Urothelium cell line (cell line): ENCODE results near the gene MAP6.

Source experiments
- DNase-seq: peaks from one replicate; pipeline ENCODE4 v3.0.0; 2011; ENCODE audit warnings: low spot score, mixed read lengths
- FAIRE-seq: peaks from 2 replicates; lab custom pipeline; 2011; peaks lifted over from hg19 to GRCh38; lab: Jason Lieb, UNC

MAP6 gene

DNA sequence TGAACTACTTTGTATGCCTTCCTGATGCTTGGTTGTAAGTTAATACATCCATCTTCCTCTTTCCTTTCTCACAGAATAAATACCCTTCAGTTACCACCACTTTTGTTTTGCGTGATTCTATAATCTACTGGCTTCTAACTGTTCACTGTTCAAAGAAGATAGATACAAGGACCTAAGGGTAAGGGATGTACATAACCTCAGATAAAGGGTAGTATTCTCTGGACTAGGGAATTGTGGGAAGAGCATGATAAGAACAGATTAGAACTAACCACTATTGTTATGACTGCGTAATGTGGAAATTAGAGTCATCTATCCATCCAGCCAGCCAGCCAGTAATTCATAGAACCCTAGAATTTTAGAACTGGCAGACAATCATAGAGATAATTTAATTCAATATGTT lies 36.4 kb downstream of the MAP6 start:
- DNase-seq, result no peak
- FAIRE-seq, result no peak

DNA sequence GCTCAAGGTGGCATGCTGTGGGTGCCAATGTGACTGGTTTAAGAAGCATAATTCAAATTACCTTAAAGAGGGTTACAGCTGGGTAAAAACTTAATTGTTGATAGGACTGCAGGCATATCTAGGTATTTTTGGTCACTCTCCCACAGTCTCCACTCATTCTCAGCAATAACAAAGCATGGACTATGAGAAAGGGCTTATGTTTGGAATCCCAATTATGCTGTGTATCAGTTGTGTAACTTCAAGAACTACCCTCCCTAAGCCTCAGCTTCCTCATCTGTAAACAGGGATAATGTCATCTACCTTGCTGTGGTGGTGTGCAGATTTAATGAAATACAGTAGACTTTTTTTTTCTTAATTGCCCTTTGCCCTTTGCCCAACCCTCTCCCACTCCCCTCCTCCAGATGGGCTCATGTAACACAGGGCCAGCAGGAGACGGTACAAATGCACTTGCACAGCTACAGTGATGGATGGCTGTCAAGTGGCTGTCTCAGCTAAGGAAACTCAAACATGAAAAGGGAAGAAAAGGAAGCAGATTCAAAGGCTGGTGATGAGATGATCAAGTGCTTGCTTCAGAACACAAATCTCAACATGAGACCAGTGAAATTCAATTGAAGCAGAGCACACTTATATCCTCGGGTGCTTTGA lies 37.6 kb downstream of the MAP6 start:
- FAIRE-seq, result no peak
- no peak for DNase-seq

DNA sequence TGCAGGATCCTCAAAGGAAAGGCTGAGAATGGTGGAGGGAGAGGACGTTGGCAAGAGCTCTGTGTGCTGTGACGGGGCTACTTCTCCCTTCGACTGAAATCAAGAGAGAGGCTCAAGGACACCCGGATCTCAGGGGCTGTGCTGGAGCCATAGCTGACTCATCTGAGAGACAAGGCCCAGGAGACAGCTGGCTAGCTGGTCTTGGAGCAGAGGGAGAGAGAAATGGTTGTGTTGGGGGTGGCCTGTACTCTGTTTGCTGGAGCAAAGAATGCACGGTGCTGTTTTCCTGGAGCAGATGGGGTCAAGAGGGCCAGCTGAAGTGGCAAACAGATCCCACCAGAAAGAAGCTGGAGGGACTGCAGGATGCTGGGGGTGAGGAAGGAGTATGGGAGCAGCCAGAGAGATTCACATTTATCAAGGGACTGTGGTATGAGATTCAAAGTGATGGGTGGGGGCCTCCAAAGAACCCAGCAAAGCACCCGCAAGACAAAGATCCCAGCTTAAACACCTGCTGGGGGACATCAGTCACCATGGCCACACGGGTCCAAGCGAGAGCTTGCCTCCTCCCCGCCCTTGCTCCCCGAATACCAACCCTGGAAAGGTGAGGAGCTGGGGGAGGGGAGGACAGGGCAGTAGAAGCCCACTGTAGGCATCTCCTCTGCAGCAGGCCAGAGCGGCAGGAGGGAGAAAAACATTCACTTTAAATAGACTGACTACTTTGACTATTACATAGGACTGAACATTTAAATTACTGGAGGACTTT lies 40.8 kb downstream of the MAP6 start:
- DNase-seq, result no peak
- no peak for FAIRE-seq

DNA sequence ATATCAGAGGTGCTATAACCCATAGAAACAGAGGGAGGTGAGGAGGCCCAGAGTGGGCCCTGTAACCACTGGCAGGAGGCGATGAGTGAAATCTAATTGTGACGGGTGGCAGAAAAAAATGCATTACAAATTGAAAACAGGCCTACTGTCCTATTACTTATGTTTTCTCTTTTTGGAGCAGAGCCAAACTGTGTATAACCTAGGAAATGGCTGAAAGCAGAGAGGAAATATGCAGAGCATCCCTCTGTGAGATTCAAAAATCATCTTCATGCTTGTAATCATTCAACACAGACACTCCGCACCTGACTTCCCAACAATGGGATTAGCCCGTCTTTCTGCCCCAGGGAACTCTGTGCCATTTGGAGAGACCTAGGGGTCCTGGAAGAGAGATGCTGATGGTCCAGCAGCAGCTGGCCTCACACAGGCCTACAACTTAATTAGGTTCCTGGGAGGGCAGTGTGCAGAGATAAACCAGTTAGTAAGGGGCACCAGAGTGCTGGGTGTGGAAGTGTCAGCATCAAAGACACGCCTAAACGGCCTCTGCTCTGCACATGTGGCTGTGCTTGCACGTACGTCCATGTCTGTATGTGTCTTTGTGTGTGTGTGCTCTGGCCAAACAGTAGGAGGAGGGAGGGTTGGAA lies 41.8 kb downstream of the MAP6 start:
- DNase-seq (no peak), FAIRE-seq (no peak)

DNA sequence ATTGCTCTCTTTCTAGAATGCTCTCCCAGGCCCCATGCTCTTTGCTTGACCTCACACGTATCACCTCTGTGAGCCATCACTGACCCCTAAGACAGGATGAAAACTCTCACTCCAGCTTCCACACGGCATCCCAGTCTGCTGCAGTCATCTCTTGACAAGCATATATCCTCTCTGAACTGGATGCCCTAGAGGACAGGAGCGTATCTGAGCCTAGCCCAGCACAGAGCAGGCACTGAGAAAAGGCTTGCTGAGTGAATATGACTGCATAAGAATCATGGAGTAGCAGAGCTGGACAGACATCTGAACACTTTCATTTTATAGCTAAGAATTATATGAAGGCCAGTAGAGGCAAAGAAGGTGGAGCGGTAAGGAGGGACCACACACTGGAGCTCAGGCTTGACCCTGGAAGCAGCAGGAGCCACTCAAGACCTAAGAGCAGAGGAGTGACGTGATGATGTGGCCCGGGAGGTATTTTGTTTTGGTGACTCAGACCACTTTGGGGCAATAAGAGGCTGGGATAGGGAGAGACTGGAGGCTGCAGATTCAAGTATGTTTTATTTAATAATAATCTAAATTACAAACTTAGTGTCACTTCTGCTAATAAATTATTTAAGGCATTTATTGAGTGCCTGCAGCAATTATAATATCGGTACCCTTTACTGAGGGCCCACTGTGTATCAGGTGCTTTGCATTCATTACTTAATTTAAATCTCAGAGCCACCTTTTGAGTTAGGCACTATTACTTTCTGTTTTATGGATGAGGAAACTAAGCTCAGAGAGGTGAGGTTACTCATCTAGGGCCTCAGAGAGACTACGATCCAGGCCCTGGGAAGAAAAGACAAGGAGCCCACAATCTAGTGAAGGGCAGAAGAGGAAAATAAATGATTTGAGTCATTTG lies 42.6 kb downstream of the MAP6 start:
- FAIRE-seq, result peak; percentile 62
- peak; percentile 82 for DNase-seq

DNA sequence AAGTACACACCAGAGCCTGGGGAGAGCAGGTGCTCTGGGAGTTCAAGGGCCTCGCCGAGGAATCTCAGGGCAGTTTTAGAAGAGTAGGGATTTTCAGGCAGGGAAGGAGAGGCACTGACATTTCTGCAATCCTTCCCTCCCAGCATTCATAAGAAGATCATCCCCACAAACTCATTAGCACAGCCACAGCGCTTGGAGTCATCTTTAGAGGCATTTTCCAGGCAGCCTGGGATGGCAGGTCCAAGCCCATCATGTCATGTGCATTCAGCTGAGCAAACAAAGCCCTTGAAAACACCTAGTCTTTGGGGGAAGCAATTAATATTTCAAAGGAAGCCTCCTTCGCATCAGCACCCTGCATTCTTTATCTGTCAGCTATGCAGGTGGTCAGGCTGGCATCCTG lies 43.8 kb downstream of the MAP6 start:
- no peak for DNase-seq
- no peak for FAIRE-seq

DNA sequence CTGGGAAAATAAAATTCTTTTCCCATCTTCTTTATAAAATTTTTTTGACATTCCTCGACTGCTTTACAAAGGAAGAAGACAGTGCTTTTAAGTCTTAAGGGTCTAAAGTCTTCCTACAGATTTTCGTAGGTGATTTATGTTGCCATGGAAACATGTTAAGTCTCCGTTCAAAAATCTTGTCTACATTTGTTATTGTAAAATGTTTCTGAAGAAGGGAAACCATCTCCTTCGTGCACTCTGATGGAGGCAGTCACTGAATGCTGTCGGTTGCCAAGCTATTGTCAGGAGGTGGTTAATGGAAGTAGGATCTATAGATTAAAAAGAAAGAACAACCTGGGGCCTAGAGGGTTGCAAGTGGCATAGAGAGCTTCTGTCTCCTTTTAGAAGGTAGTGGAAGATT lies 52.6 kb downstream of the MAP6 start:
- no peak for DNase-seq

DNA sequence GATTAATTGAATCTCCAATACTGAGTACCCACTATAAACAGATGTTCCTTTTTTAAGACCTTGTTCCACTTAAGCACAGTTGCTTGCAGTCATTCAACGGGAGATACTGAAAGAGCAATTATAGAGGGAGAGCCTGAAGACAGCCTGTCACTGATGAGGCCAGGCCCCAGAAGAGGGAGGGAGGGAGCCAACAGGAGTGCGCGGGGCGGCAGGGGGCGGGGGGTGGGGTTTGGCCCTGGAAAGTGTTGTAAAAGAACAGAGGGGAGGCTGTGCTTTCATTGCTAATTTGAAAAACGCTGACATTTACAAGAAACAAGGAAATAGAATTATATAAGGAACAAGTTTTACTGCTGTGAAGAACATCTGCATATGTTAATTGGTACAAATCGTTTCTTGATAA lies 53.1 kb downstream of the MAP6 start:
- FAIRE-seq (no peak), DNase-seq (no peak)

More for the DNA sequence above, 52.6 kb downstream of the MAP6 start:
- no peak for FAIRE-seq

DNA sequence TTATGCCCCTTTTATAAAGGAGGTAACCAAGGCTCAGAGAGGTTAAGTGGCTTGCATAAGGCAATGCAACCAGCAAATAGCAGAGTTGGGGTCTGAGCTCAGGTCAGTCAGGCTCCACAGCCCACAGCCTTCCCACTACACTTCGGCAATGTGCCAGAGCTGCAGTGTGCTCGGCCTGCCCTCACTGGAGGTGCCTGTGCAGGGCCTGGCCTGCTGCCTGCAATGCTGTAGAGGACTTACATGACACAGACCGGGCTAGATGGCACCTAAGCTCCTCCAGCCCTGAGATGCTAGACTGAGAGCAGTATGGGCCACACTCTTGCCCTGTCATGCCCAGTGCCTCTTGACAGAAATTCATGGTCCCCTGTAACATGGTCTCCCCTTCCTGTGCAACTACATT lies 57.0 kb downstream of the MAP6 start:
- DNase-seq (no peak), FAIRE-seq (no peak)

DNA sequence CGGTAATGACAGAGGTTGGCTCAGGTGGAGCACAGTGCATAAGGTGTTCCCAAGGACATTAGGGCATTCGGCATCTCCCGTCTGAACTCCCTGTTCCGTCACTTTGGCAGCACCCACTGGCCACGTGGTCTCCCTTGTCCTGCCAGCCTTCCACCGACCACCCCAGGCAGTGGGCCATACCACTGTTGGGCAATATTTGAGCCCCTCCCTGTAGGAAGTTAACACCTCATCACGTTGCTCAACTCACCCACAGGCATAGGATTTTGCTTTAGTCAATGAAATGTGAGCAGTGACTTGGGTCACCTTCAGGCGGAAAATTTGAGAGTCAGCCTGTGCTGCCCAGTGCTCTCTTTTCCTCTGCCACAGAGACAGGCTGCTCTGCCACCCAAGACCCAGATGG lies 62.7 kb downstream of the MAP6 start:
- no peak for FAIRE-seq
- DNase-seq, result no peak

DNA sequence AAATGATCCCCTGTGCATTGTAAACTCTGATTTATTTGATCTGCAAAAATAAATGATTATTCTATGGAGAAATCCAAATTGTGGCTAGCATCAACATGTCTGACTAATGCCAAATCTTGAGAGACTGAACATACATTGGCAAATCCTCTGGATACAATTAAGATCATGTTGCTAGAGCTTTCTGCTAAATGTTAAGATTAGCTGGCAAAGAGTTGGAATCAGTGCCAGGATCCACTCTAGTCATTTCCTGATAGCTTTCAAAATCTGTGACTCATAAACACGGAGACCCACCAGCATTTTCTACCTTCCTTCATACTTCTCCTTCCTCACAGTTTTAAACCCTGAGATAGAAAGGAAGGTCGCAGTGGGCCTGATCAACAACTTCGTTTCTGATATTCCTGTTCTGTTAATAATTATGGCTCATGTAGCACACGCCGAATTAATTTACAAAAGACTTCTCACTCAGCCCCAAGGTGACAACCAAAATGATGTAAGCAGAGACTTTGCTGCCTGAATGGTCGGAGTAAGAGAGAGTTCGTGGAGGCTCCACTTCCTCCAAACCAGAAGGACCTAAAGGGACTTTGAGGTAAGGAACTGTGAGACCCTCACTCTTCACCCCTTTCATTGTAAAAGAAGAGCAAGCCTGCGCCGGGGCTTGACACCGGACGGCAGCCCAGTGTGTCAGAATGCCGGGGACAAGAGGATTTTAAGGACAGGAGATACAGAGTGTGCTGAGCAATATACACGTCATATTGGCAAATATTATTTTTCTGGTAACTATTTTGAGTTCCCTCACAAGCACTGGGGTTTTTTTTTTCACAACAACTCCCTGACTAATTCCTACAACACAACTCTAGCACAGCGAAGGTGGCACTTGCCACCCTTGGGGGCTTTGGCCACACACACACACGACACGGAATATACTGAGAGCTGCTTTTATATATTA lies 64.8 kb downstream of the MAP6 start:
- DNase-seq (peak; percentile 52), FAIRE-seq (no peak)

DNA sequence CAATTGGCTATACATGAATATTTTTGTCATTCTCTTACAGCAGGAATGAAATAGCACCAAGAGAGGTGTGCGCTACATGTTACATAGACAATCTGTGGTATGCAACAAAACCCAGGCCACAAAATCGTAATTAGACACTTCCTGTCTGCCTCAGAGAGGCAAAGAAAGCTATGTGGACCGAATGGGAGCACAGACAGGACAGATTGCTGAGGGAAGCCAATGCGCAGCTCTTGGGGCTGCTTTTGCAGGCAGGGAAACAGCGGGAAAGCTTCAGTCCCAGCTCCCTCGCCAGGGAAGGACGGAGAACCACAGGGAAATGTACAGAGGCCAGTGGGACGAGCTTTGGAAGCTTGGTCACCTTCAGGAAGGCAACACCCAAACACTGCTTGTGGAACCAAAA lies 65.9 kb downstream of the MAP6 start:
- peak; percentile 77 for FAIRE-seq
- peak; percentile 44 for DNase-seq

DNA sequence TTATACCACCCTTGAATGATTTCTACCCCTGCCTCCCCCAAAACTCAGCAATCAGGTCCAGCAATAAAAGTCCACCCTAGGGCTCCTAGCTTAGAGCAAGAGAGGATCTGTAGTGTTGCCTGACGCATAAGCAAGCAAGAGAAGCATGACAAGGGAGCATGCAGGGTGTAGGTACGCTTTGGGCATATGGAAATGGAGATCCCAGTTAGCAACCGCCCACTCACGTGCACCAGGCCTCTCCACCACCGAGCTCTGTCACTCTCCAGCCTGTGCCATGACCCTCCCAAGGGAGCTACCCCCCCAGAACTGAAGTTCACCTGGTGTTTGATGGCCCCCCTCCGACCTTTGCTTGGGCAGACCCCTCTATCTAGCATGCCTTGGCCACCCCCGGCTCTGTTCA lies 67.3 kb downstream of the MAP6 start:
- FAIRE-seq, result no peak

DNA sequence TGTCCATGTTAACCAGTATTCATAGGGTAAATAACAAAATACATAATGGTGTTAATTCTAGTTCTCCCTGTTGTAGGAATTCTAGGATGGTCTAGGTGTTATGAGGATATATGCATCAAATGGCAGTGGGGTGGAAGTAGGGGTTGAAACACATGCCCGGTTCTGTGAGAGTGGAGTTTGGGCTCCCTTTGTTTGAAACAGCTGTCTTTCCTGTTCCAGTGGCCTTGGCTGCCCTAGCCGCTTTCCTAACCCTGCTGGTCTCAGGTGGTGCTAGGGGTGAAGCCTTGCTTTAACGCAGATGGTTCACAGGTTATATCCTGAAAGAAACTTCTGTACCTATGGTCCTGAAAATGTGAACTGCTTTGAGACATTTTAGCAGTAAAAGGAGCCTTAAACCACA lies 68.5 kb downstream of the MAP6 start:
- DNase-seq, result no peak
- FAIRE-seq, result no peak

More for the DNA sequence above, 67.3 kb downstream of the MAP6 start:
- DNase-seq, result no peak

DNA sequence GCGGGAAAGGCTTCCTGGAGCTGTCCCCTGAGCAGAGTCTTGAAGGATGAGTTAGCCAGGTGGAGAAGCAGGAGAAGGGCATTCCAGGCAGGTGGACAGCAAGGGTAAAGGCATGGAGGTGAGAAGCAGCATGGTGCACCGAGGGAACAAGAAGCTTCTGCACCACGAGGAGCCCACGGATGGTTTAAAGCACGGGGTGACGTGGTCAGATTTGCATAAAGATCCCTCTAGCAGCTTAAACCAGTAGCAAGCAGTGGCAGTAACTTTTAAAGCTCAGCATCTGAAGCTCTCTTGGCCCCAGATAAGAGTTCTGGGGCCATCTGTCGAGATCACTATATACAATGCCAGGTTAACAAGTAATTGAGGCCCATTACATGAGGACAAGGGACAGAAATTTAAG lies 69.9 kb downstream of the MAP6 start:
- DNase-seq (no peak), FAIRE-seq (no peak)

DNA sequence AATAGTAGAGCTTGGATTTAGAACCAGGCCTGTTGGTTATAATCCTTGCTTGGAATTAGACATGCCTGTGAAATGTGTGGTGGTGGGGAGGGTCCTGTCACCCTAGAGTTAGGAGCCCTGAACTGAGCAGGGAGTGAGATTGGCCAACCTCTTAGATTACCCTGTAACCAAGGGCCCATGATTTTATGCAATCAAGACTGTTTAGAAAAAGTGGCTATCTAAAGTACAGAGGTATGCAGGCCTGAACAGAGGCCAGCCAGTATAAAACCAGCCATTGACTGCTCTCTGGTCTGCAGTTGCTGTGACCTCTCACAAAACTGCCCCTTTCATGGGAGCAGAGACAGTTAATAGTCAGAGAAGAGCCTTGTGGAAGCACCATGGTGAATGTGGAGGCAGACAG lies 70.6 kb downstream of the MAP6 start:
- DNase-seq (no peak), FAIRE-seq (no peak)

DNA sequence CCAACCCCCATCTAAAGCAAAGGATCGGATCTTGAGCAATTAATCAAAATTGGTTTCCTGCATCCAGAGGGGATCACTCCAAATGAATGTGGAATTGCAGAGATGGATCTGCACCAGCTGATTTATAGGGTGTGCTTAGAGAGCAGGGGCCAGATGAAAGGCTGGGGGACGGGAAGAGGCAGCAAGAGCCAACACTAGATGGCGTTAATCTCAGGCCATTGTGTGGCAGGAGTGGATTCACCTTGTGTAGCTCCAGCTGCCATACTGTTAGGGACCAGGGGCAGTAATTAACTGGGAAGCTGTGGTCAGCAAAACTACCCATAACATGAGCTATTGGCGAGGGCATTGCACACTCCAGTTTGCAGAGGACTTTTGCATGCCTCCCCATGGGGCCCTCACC lies 71.2 kb downstream of the MAP6 start:
- DNase-seq, result peak; percentile 57
- FAIRE-seq, result no peak

DNA sequence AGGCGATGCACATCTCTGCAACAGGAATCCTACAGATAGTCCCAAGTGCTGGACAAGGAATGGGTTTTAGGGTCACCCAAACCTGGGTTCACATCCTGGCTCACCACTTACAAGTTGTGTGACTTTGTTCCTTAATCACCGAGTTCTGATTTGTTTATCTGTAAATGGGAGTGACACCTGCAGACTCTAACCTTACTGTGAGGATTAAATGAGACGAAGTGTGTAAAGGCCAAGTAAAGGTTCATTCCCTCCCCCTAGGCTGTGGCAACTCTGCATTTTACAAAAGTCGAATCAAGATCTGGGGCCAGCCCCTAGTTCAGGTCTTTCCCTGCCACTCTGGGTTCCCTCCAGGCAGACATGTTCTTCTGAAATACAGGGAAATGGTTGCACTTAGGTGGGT lies 71.9 kb downstream of the MAP6 start:
- DNase-seq (no peak), FAIRE-seq (no peak)

DNA sequence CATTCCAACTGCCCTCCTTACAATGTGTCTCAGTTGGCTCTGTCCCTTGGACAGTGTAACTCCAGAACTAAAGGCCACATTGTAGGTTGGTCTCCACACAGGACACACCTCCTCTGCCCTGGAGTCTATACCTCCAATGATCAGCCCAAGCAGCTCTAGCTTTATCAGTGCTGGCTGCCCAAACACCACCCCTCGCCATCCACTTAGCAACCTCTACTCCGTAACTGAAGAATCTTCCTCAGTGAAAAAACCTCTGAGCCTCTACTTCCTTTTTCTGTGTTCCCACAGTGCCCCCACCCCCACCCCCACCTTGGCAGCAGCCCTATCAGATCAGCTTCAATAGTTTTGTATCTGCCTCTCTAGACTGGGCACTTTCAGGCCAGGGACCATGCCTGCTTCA lies 73.4 kb downstream of the MAP6 start:
- no peak for FAIRE-seq
- DNase-seq, result no peak

DNA sequence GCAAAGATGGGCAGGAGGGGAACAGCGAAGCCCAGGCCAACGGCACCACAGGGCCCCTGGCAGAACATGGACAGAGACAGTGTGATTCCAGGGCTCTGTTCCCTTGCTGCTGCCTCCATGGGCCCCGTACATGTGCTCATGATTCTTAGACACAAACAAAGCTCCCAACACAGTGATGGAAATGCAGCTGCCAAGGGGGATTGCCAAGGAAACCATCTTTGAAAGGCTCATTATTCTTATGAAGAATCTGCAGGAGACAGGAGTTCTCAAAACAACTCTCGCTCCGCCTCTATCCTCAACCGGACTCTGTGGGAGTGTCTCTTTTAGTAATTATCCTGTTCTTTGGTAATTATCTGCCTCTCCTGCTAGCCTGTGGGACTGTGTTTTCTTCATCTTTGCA lies 74.6 kb downstream of the MAP6 start:
- no peak for FAIRE-seq

More for the DNA sequence above, 74.6 kb downstream of the MAP6 start:
- no peak for DNase-seq
